NCI-H1092 treated with DMSO at 0.1 percent for 48 hours (cell line): Measurements from ENCODE around the gene LONP1.
"Not testable (repeated sequence)": the region's sequence is repeated elsewhere in the genome, so short reads cannot be mapped to it uniquely, and the experiment has no call there.

ENCODE experiments used
- DNase-seq: peaks from one replicate; lab custom pipeline; 2025; lab: John Stamatoyannopoulos, UW

LONP1 gene

DNA sequence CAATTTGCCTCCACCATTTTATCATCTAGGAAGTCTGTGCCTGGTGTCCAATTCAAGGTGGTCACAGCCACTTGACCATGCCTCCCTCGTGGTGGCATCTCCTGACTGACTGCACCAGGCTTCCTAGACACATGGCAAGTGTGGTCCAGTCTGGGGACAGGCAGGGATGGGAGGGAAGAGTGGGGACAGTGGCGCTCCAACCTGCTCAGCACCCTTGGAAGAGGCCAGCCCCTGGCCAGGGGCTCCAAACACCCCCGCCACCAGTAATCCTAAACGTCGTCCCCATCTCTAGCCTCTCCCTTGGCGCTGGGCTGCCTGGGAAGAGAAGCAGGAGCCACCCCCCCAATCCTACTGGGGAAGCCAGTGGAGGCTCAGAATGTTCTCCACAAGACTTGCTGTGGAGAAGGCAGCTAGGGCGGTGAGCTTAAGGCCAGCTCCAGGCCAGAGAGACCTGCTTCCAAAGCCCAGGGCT is 27.2 kb downstream of the LONP1 start:
- DNase-seq: no peak

DNA sequence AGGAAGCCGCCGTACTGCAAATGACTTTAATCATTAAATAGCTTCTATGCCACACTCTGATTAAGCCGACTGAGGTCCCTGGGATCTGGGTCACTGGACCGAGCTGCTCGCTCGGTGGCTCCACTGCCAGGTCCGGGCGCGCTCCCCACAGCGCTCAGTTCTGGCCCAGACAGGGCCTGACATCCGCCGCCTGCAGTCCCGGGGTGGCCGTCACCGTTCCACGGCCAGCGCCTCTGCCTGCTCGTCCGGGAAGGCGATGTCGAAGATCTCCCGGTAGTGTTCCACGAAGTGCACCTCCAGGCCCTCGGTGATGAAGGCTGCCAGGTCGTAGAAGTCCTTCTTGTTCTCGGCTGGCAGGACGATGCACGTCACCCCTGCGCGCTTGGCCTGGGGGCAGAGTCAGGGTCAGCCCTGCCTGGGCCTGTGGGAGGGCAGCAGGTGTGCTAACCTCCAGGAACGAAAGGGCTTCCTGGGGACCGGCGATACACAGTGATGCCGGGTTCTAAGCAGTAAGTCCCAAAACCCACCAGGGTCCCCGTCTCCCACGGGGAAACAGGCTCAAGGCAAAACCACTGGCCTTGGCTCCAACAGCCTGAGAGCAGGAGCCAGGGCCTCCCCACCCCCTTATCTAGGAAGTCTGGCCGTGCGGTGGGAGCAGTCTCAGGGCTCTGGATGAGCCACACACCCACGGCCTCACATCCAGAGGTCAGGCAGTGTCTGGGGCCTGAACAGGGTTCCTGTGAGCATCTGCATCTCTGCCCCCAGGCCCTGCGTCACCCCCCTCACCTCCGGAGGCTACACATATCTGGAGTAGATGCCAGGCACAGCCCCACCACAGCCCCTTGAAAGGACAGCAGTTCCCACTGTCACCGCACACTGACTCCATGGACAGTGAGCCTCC is 27.9 kb downstream of the LONP1 start:
- no peak for DNase-seq

GRCh38 chr19:5690955-5691821 is 28.8 kb downstream of the LONP1 start:
- DNase-seq: peak; percentile 16

- peak; percentile 96 for DNase-seq
Observed at GRCh38 chr19:5690125-5690954, 29.6 kb downstream of the LONP1 start, which contains the start of gene RPL36. Gene RPL36 (plus strand): TSS chr19:5690295. CDS start chr19:5690508, 213 bp downstream.

GRCh38 chr19:5688262-5688881 is 31.6 kb downstream of the LONP1 start:
- DNase-seq: not testable (repeated sequence)

- no peak for DNase-seq
Observed at GRCh38 chr19:5687360-5688198, 32.4 kb downstream of the LONP1 start.

GRCh38 chr19:5686647-5687359 is 33.1 kb downstream of the LONP1 start:
- DNase-seq: peak; percentile 91

DNA sequence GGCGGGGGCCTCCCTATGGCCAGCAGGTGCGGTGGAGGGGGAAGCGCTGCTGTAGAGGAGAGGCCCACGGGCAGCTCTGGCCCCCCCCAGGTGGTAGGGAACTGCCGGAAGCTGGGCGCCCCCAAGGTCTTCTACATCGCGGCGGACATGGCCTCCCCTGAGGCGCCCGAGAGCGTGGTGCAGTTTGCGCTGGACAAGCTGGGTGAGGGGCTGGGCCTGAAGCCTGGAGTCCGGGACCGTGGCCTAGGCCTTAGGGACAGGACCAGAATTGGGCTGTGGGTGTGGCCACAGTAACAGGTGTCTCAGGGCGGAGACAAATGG is 33.7 kb downstream of the LONP1 start:
- DNase-seq: no peak

DNA sequence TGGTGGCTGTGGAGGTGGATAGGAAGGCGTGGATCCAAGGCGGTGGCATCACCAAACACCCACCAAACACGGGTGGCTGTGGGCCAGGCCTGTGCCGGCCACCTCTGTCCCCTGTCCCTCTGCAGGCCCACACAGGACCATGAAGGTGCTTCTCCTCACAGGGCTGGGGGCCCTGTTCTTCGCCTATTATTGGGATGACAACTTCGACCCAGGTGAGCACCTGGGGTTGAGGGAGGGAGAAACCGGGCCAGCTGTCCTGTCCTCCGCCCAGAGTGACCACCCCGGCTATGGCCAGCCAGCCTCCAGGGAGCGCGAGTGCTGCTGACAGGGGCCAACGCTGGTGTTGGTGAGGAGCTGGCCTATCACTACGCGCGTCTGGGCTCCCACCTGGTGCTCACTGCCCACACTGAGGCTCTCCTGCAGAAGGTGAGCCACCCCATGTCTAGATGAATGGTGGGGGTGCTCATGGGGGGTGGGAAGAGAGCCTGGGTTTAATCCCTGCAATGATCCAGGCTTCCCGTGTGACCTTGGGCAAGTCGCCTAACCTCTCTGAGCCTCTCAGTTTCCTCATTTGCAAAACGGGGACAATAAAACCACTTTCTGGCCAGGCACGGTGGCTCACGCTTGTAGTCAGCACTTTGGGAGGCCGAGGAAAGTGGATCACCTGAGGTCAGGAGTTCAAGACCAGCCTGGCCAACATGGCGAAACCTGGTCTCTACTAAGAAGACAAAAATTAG is 35.1 kb downstream of the LONP1 start:
- DNase-seq: no peak

GRCh38 chr19:5683177-5683886 is 36.6 kb downstream of the LONP1 start:
- DNase-seq: no peak

GRCh38 chr19:5682107-5682482 is 37.9 kb downstream of the LONP1 start:
- no peak for DNase-seq

DNA sequence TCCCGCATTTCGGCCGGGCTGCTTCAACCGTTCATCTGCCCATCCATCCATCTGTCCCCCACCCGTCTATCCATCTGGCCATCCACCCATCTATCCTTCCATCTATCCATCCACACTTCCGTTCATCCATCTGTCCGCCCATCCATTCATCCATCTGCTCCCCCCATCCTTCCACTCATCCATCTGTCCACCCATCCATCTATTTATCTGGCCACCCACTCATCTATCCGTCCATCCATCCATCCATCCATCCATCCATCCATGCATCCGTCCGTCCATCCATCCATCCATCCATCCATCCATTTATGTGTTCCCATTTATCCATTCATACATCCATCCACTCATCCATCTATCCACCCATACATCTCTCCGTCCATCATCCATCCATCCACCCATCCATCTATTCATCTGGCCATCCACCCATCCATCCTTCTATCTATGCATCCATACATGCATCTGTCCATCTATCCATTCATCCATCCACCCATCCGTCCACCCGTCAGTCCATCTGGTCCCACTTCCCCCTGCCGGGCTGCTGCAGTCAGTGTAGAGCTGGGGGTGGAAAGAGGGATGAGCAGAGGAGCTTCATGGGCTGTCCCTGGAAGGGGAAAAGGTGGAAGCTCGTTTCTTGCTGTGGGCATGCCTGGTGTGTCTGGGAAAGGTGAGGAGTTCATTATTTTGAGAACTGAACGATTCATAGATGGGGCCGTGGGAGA is 38.4 kb downstream of the LONP1 start:
- DNase-seq: no peak

DNA sequence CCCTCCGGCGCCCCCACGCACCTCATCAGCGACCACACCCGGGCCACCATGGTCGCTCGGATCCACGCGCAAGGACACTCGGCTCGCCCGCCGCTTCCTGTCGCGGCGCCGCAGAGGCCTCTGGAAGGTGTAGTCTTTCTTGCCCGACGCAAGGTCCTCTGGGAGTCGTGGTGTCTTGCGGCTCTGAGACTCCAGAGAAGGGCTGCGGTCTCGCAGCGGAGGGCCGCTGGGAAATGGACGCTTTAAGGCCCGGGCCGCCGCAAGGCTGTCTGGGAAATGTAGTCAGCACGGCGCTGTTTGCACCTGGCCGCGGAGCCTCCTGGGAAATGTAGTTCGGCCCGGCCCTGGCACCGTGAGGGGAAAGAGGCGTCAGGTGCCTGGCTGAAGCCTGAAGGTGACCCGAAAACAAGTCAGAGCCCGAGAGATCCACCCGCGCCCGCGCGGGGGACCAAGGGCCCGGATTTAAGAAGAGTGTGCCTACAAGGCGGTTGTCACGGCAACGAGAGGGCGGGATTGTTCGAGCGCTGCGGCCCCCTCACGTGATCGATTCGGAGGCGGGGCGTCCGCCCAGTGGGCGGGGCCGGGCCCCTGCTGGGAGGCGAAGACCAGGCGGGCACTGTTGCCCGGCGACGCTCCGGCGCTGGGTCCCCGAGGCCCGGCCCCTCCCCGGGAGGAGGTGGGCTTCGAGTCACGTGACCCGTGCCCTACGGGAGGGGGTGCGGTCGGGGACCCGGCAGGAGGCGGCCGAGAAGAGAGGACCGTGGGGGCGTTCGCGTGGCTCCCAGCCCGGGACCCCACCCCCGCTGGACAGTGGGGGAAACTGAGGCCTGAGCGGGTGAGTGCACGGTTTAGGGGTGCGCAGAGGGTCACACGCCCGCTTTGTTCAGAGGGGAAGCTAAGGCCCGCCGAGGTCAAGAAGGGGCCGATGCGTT is 39.2 kb downstream of the LONP1 start, which contains the start of the genes HSD11B1L and MICOS13:
TSS of gene HSD11B1L (plus strand) at position 591 of the 932 bp plus-strand sequence. CDS start 3,806 bp downstream, outside the sequence.
TSS of gene MICOS13 (minus strand) at position 80 of the 932 bp plus-strand sequence. CDS start at position 50, 30 bp downstream.
- peak; percentile 98 for DNase-seq

DNA sequence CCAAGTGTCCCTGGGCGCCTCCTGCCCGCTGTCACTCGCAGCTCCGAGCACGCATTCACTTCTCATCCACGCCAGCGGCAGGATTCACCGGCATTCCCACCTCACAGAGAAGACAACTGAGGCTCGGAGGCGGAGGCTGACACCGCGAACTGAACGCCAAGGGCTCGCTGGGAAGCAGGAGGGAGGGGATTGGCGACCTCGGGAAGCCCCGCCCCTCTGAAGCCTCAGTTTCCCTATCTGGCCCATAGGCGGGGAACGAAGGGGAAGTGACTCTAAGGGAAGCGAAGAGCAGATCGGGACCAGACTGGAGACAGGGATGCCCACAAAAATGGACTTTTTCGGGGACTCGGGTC is 39.9 kb downstream of the LONP1 start:
- DNase-seq: no peak

GRCh38 chr19:5679289-5680083 is 40.5 kb downstream of the LONP1 start:
- DNase-seq: no peak
